ENCODE results near the gene MGARP.
A peak's percentile ranks its signal among the peaks of the same experiment; 100 is the strongest.

MGARP gene

DNA sequence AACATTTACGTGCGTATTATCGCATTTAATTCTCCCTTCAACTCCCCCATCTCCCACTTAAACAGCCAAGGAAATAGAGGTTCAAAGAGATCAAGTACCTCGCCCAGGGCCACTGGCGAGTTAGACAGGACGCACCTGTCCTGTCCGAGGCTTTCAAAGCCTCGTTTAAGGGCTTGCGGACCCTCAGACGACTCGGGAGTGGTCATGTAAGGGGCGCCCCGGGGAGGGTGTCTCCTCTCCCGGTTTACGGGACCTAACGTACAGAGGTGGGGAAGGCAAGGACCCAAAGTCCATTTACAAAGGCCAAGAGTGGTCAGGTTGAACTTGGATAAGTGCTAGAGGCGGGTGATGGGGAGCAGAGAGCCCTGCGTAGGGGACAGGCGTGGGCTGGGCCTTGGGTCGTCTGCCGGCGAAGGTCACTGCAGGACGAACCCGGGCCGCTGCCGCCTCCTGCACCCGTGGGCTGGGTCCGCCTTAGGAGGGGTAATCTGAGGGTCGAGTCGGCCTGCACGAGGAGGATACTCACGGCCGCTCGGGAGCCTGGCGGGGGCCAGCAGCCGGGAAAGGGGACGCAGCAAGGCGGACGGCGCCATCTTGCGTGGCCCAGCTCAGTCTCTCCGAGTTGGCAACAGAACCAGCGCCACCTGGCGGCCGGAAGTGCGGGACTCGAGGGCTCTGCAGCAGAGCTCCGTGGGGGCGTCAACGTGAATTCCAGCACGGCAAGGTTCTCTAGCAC lies 15.3 kb upstream of the MGARP start:
- Histone ChIP-seq H3K4me1 (ENCODE audit: control insufficient read depth, insufficient read depth, low read depth, low read length) (no peaks in the 10 kb centered on the region), H3K27me3 (ENCODE audit: control insufficient read depth in 1 of 2, insufficient read depth in 1 of 2, low read length in 2 of 2) (no peaks in the 10 kb centered on the region), H3K79me1 (replicated peaks; ENCODE audit: low read length, poor library complexity, severe bottlenecking) (peaks cover 5% of the 10 kb centered on the region), H4K8ac (ENCODE audit: low read length) (peak overlapping the region; percentile 100), H2BK12ac (ENCODE audit: low read length in 2 of 2) (peak overlapping the region; percentile 15 to 69), H3K14ac (ENCODE audit: low read length in 2 of 2) (peak overlapping the region in 1 of 2 experiments; percentile 96), H2AK5ac (ENCODE audit: low read length, severe bottlenecking) (no peak overlapping the region), H2BK5ac (ENCODE audit: low read depth, low read length, poor library complexity, severe bottlenecking) (peak overlapping the region; percentile 53), H3K4ac (ENCODE audit: low read depth in 1 of 2, low read length in 2 of 2) (peak overlapping the region; percentile 89 to 96), H4K91ac (ENCODE audit: low read length) (peak overlapping the region; percentile 98), H3K27ac (ENCODE audit: low read length, poor library complexity, severe bottlenecking) (peak overlapping the region; percentile 43), H3K23ac (ENCODE audit: low read length in 2 of 2) (no peak overlapping the region), H3K36me3 (ENCODE audit: control insufficient read depth in 1 of 2, insufficient read depth in 2 of 2, low read depth in 1 of 2, low read length in 2 of 2) (peaks cover 3 to 27% of the 10 kb centered on the region in 2 experiments), H3K4me3 (ENCODE audit: insufficient read depth in 1 of 2, low read depth in 1 of 2, low read length in 2 of 2) (peak overlapping the region; percentile 77 to 96), H3K18ac (ENCODE audit: low read depth in 1 of 2, low read length in 2 of 2) (peak overlapping the region; percentile 97), H2AFZ (ENCODE audit: low read depth, low read length) (peak overlapping the region; percentile 87), H2BK15ac (ENCODE audit: low read depth, poor library complexity, severe bottlenecking) (peak overlapping the region; percentile 99), H2BK120ac (ENCODE audit: low read depth, low read length) (peak overlapping the region; percentile 29), H3K4me2 (ENCODE audit: low read length, poor library complexity, severe bottlenecking) (peak overlapping the region; percentile 80), H3K9me3 (ENCODE audit: control insufficient read depth, low read length) (no peaks in the 10 kb centered on the region), H3K9ac (ENCODE audit: low read length) (peak overlapping the region; percentile 98)
- peak; percentile 90 for DNase-seq
- WGBS = 6% methylated on average over 49 of the region's 51 CpGs

DNA sequence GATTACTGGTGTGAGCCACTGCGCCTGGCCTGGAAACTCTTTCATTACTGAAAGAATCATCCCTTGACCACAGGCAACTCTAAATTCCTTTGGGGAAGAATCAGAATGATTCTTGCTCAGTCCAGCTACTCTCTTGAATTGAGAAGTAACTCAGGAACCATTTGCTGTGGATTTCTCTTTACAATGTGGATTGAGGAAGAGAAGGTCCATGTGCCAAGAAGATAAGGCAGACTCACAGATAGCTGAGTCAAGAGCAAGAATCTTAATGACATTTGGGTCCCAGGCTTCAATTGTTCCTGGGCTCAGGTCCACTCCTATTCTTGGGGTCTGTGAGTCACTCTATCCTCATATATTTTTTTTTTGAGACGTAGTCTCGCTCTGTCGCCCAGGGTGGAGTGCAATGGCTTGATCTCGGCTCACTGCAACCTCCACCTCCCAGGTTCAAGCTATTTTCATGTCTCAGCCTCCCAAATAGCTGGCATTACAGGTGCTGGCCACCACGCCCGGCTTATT lies 6.2 kb upstream of the MGARP start:
- H4K91ac ChIP-seq (ENCODE audit: low read length) = no peak overlapping the region
- no peak overlapping the region for H2AK5ac ChIP-seq (ENCODE audit: low read length, severe bottlenecking)
- no peak overlapping the region for H2BK5ac ChIP-seq (ENCODE audit: low read depth, low read length, poor library complexity, severe bottlenecking)
- H3K4me3 ChIP-seq (ENCODE audit: insufficient read depth in 1 of 2, low read depth in 1 of 2, low read length in 2 of 2) = no peak overlapping the region
- H4K8ac ChIP-seq (ENCODE audit: low read length) = no peak overlapping the region
- no peak overlapping the region for H3K14ac ChIP-seq (ENCODE audit: low read length in 2 of 2)
- no peak overlapping the region for H3K4ac ChIP-seq (ENCODE audit: low read depth in 1 of 2, low read length in 2 of 2)
- H3K79me1 ChIP-seq (replicated peaks; ENCODE audit: low read length, poor library complexity, severe bottlenecking) = no peaks in the 10 kb centered on the region
- H2AFZ ChIP-seq (ENCODE audit: low read depth, low read length) = no peak overlapping the region
- no peak overlapping the region for H3K4me2 ChIP-seq (ENCODE audit: low read length, poor library complexity, severe bottlenecking)
- H3K27ac ChIP-seq (ENCODE audit: low read length, poor library complexity, severe bottlenecking) = no peak overlapping the region
- H3K36me3 ChIP-seq (ENCODE audit: control insufficient read depth in 1 of 2, insufficient read depth in 2 of 2, low read depth in 1 of 2, low read length in 2 of 2) = peaks cover 8 to 25% of the 10 kb centered on the region in 2 experiments
- no peaks in the 10 kb centered on the region for H3K27me3 ChIP-seq (ENCODE audit: control insufficient read depth in 1 of 2, insufficient read depth in 1 of 2, low read length in 2 of 2)
- 93% methylated on average over 6 of the region's 7 CpGs for WGBS
- H2BK120ac ChIP-seq (ENCODE audit: low read depth, low read length) = no peak overlapping the region
- no peak overlapping the region for H2BK15ac ChIP-seq (ENCODE audit: low read depth, poor library complexity, severe bottlenecking)
- no peaks in the 10 kb centered on the region for H3K9me3 ChIP-seq (ENCODE audit: control insufficient read depth, low read length)
- no peak for DNase-seq
- H3K9ac ChIP-seq (ENCODE audit: low read length) = no peak overlapping the region
- H3K23ac ChIP-seq (ENCODE audit: low read length in 2 of 2) = no peak overlapping the region
- H2BK12ac ChIP-seq (ENCODE audit: low read length in 2 of 2) = no peak overlapping the region
- no peaks in the 10 kb centered on the region for H3K4me1 ChIP-seq (ENCODE audit: control insufficient read depth, insufficient read depth, low read depth, low read length)
- no peak overlapping the region for H3K18ac ChIP-seq (ENCODE audit: low read depth in 1 of 2, low read length in 2 of 2)

DNA sequence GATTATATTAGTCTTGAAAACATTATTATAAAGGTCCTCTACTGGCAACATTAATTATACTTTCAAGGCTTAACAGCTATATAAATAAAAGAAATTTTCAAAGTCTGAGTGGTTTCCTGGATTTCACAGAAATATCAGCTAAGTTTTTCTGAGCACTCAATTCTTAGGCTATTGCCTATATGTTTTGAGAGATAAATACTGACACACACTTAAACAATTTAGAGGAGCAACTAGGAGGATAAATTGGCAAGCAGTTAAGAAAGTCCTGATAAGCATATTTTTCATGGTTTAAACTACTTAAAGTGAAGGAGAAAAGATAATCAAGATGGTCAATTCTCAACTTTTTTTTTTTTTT lies 2.7 kb upstream of the MGARP start:
- Histone ChIP-seq H3K4me1 (ENCODE audit: control insufficient read depth, insufficient read depth, low read depth, low read length) (peaks cover 7% of the 10 kb centered on the region), H2BK15ac (ENCODE audit: low read depth, poor library complexity, severe bottlenecking) (no peak overlapping the region), H2BK120ac (ENCODE audit: low read depth, low read length) (no peak overlapping the region), H4K8ac (ENCODE audit: low read length) (no peak overlapping the region), H3K4me2 (ENCODE audit: low read length, poor library complexity, severe bottlenecking) (no peak overlapping the region), H3K27ac (ENCODE audit: low read length, poor library complexity, severe bottlenecking) (no peak overlapping the region), H3K14ac (ENCODE audit: low read length in 2 of 2) (no peak overlapping the region), H2BK12ac (ENCODE audit: low read length in 2 of 2) (no peak overlapping the region), H2BK5ac (ENCODE audit: low read depth, low read length, poor library complexity, severe bottlenecking) (no peak overlapping the region), H2AK5ac (ENCODE audit: low read length, severe bottlenecking) (no peak overlapping the region), H3K9me3 (ENCODE audit: control insufficient read depth, low read length) (no peaks in the 10 kb centered on the region), H4K91ac (ENCODE audit: low read length) (no peak overlapping the region), H3K27me3 (ENCODE audit: control insufficient read depth in 1 of 2, insufficient read depth in 1 of 2, low read length in 2 of 2) (peaks cover 0 to 3% of the 10 kb centered on the region in 2 experiments), H3K4me3 (ENCODE audit: insufficient read depth in 1 of 2, low read depth in 1 of 2, low read length in 2 of 2) (no peak overlapping the region), H3K9ac (ENCODE audit: low read length) (no peak overlapping the region), H3K79me1 (replicated peaks; ENCODE audit: low read length, poor library complexity, severe bottlenecking) (peaks cover 4% of the 10 kb centered on the region), H3K4ac (ENCODE audit: low read depth in 1 of 2, low read length in 2 of 2) (no peak overlapping the region), H3K23ac (ENCODE audit: low read length in 2 of 2) (no peak overlapping the region), H3K36me3 (ENCODE audit: control insufficient read depth in 1 of 2, insufficient read depth in 2 of 2, low read depth in 1 of 2, low read length in 2 of 2) (no peaks in the 10 kb centered on the region), H2AFZ (ENCODE audit: low read depth, low read length) (no peak overlapping the region), H3K18ac (ENCODE audit: low read depth in 1 of 2, low read length in 2 of 2) (no peak overlapping the region)
- peak; percentile 16 for DNase-seq

DNA sequence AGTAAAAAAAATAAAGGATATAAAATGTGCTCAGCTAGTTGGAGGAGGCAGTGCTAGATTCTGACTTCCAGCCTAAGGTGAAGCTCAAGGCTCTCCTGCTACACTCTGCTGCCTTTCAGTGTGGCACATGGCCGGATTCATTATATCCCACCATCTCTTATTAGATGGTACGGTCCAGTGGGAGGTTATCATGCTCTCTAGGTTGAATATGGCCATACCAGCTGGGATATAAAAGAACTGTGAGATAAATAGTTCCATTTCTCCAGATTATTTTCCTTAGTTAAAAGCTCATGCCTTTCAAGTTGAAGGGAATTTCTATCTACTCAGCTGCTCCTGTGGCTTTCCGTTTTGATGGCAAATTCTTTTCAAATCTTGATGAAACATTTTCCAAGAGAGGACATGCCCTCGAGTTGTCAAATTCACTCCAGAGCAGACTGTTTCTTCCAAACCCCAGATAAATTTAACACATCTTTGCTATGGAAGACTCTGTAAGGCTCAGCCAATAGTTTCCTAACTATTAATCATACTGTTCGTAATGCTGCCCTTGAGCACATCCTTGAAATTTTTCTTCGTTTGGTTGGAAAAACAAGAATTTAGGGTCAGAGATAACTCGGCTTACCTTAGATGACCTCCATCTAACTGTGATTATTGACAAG lies 2.2 kb upstream of the MGARP start:
- no peak overlapping the region for H2AK5ac ChIP-seq (ENCODE audit: low read length, severe bottlenecking)
- H3K79me1 ChIP-seq (replicated peaks; ENCODE audit: low read length, poor library complexity, severe bottlenecking) = peaks cover 4% of the 10 kb centered on the region
- H4K8ac ChIP-seq (ENCODE audit: low read length) = no peak overlapping the region
- H3K9ac ChIP-seq (ENCODE audit: low read length) = no peak overlapping the region
- H2AFZ ChIP-seq (ENCODE audit: low read depth, low read length) = no peak overlapping the region
- H3K4ac ChIP-seq (ENCODE audit: low read depth in 1 of 2, low read length in 2 of 2) = no peak overlapping the region
- no peak overlapping the region for H2BK15ac ChIP-seq (ENCODE audit: low read depth, poor library complexity, severe bottlenecking)
- no peak overlapping the region for H3K23ac ChIP-seq (ENCODE audit: low read length in 2 of 2)
- H3K9me3 ChIP-seq (ENCODE audit: control insufficient read depth, low read length) = no peaks in the 10 kb centered on the region
- H3K4me2 ChIP-seq (ENCODE audit: low read length, poor library complexity, severe bottlenecking) = no peak overlapping the region
- no peak overlapping the region for H3K18ac ChIP-seq (ENCODE audit: low read depth in 1 of 2, low read length in 2 of 2)
- 68% methylated on average over 5 of the region's 7 CpGs for WGBS
- no peak overlapping the region for H3K4me3 ChIP-seq (ENCODE audit: insufficient read depth in 1 of 2, low read depth in 1 of 2, low read length in 2 of 2)
- peaks cover 0 to 3% of the 10 kb centered on the region in 2 experiments for H3K27me3 ChIP-seq (ENCODE audit: control insufficient read depth in 1 of 2, insufficient read depth in 1 of 2, low read length in 2 of 2)
- H2BK120ac ChIP-seq (ENCODE audit: low read depth, low read length) = no peak overlapping the region
- H2BK5ac ChIP-seq (ENCODE audit: low read depth, low read length, poor library complexity, severe bottlenecking) = no peak overlapping the region
- H3K14ac ChIP-seq (ENCODE audit: low read length in 2 of 2) = no peak overlapping the region
- no peaks in the 10 kb centered on the region for H3K36me3 ChIP-seq (ENCODE audit: control insufficient read depth in 1 of 2, insufficient read depth in 2 of 2, low read depth in 1 of 2, low read length in 2 of 2)
- no peak overlapping the region for H4K91ac ChIP-seq (ENCODE audit: low read length)
- no peak overlapping the region for H3K27ac ChIP-seq (ENCODE audit: low read length, poor library complexity, severe bottlenecking)
- H3K4me1 ChIP-seq (ENCODE audit: control insufficient read depth, insufficient read depth, low read depth, low read length) = peaks cover 7% of the 10 kb centered on the region
- DNase-seq = peak; percentile 10
- H2BK12ac ChIP-seq (ENCODE audit: low read length in 2 of 2) = no peak overlapping the region

Measured in mesenchymal stem cell (in vitro differentiated cells and primary cell).